HCT116 (cell line): Measurements from ENCODE around the gene ANKRD55. TPM values are rescaled to one million over a fixed set of nuclear protein-coding genes. Genes with fewer than 3 reads are reported as not detected.

Experiments
- ATAC-seq: fragments of 200-7000 bp; cut with Tn5 transposase; 2 replicates; pipeline ENCODE4 v1.9.1; 2020; ENCODE audit warnings: mild to moderate bottlenecking, moderate library complexity
- BruUV-seq: library from RNA; stranded (reverse); fragments of 400-500 nt; replicated peaks from 2 replicates; lab custom pipeline; 2021; lab: Mats Ljungman, UMichigan
- CTCF ChIA-PET: fragments of 300-600 bp; sonication (Branson Sonifier 250); formaldehyde crosslinking; loops from one replicate; lab custom pipeline; 2021; ENCODE audit warnings: antibody characterized with exemption; lab: Charles Lee
- POLR2A ChIA-PET: fragments of 300-600, 350-600 bp; sonication (Branson Sonifier 250); formaldehyde crosslinking; loops from one replicate; lab custom pipeline; 2021; ENCODE audit warnings: antibody characterized with exemption; lab: Charles Lee
- RAD21 ChIA-PET, 2 experiments: fragments of 300-600 bp; sonication (Branson Sonifier 250); formaldehyde crosslinking; loops; one replicate each; lab custom pipeline; 2023; ENCODE audit warnings: low total read pairs in 2 of 2; ENCODE audit not compliant: uncharacterized antibody in 2 of 2, unreplicated experiment in 2 of 2, low non-redundant PET in 1 of 2; lab: Charles Lee
- DNase-seq: peaks from one replicate; pipeline ENCODE4 v3.0.0-alpha.2; 2010; ENCODE audit warnings: low read depth, low spot score
- H2AFZ ChIP-seq: fragments of 200-600 bp; shearing (Covaris generic), sonication (generic); 2 replicates; pipeline ENCODE4 v1.6.1; 2017; ENCODE audit warnings: low read depth, mixed run types, mixed read lengths, antibody characterized with exemption, low read length; ENCODE audit not compliant: poor library complexity, severe bottlenecking
- H3K27ac ChIP-seq: 2 replicates; pipeline ENCODE4 v1.5.1; 2012; ENCODE audit warnings: low read depth, low read length
- H3K27me3 ChIP-seq: fragments of 200-600 bp; sonication (generic); 2 replicates; pipeline ENCODE4 v1.6.1; 2016; ENCODE audit warnings: mixed run types, low read length, mixed read lengths; ENCODE audit not compliant: insufficient read depth
- H3K36me3 ChIP-seq, 2 experiments: fragments of 200-500 bp in 1 of 2; fragments of 200-600 bp in 1 of 2; sonication (Bioruptor generic) in 1 of 2; sonication (generic) in 1 of 2; 2 replicates each; pipeline versions ENCODE4 v1.5.1 to v1.6.1; 2014 to 2016; ENCODE audit warnings: low read length in 2 of 2, inconsistent platforms in 1 of 2, mixed read lengths in 1 of 2, mixed run types in 1 of 2; ENCODE audit not compliant: insufficient read depth in 2 of 2, control insufficient read depth in 1 of 2
- H3K4me1 ChIP-seq, 2 experiments: fragments of 200-600 bp in 1 of 2; sonication (generic) in 1 of 2; 2 replicates each; pipeline versions ENCODE4 v1.5.1 to v1.6.1; 2012 to 2017; ENCODE audit warnings: low read length in 2 of 2, inconsistent platforms in 1 of 2, mild to moderate bottlenecking in 1 of 2, mixed read lengths in 1 of 2, mixed run types in 1 of 2, moderate library complexity in 1 of 2; ENCODE audit not compliant: insufficient read depth in 2 of 2, control insufficient read depth in 1 of 2
- H3K4me2 ChIP-seq: fragments of 200-600 bp; sonication (generic); 2 replicates; pipeline ENCODE4 v1.6.1; 2017; ENCODE audit warnings: mixed run types, low read length, mixed read lengths
- H3K4me3 ChIP-seq, 2 experiments: fragments of 200-600 bp in 1 of 2; sonication (generic) in 1 of 2; replicated peaks in 1 of 2; 2 replicates each; pipeline ENCODE4 v1.5.1; 2011 to 2016; ENCODE audit warnings: low read length in 2 of 2, control low read depth in 1 of 2, low read depth in 1 of 2, mild to moderate bottlenecking in 1 of 2, mixed read lengths in 1 of 2, mixed run types in 1 of 2
- H3K79me2 ChIP-seq: fragments of 200-600 bp; sonication (generic); 2 replicates; pipeline ENCODE4 v1.6.1; 2017; ENCODE audit warnings: mild to moderate bottlenecking, mixed run types, low read length, moderate library complexity, mixed read lengths; ENCODE audit not compliant: insufficient read depth
- H3K9ac ChIP-seq: fragments of 200-600 bp; sonication (generic); 2 replicates; pipeline ENCODE4 v1.6.1; 2016; ENCODE audit warnings: low read length, mixed read lengths
- H3K9me2 ChIP-seq: fragments of 200-600 bp; sonication (generic), shearing (Covaris generic); 2 replicates; pipeline ENCODE4 v1.6.1; 2017; ENCODE audit warnings: mixed run types, mild to moderate bottlenecking, moderate library complexity; ENCODE audit not compliant: insufficient read depth
- H3K9me3 ChIP-seq, 2 experiments: fragments of 200-500 bp in 1 of 2; fragments of 200-600 bp in 1 of 2; sonication (Bioruptor generic) in 1 of 2; sonication (generic) in 1 of 2; 2 replicates each; pipeline ENCODE4 v1.6.1; 2014 to 2017; ENCODE audit warnings: low read length in 2 of 2, mixed read lengths in 2 of 2, inconsistent platforms in 1 of 2, low read depth in 1 of 2, mild to moderate bottlenecking in 1 of 2, mixed run types in 1 of 2, moderate library complexity in 1 of 2; ENCODE audit not compliant: control insufficient read depth in 1 of 2, insufficient read depth in 1 of 2
- H4K20me1 ChIP-seq: fragments of 200-600 bp; sonication (generic), shearing (Covaris generic); 2 replicates; pipeline ENCODE4 v1.6.1; 2017; ENCODE audit warnings: mixed run types, mild to moderate bottlenecking, moderate library complexity; ENCODE audit not compliant: insufficient read depth
- CEBPB ChIP-seq: IDR thresholded peaks from 2 replicates; pipeline ENCODE4 v1.6.1; 2012; ENCODE audit warnings: low read depth
- EZH2phosphoT487 ChIP-seq: fragments of 200-600 bp; IDR thresholded peaks from 2 replicates; pipeline ENCODE4 v1.6.1; 2018; ENCODE audit warnings: antibody characterized with exemption, borderline replicate concordance
- FOSL1 ChIP-seq: IDR thresholded peaks from 2 replicates; pipeline ENCODE4 v1.6.1; 2012; ENCODE audit warnings: low read depth
- JUND ChIP-seq: IDR thresholded peaks from 2 replicates; pipeline ENCODE4 v1.6.1; 2012
- RAD21 ChIP-seq: IDR thresholded peaks from 2 replicates; pipeline ENCODE4 v1.6.1; 2012; ENCODE audit warnings: low read depth, mild to moderate bottlenecking
- SIN3A ChIP-seq: IDR thresholded peaks from 2 replicates; pipeline ENCODE4 v1.6.1; 2012; ENCODE audit warnings: low read depth
- SRF ChIP-seq: IDR thresholded peaks from 2 replicates; pipeline ENCODE4 v1.6.1; 2012; ENCODE audit warnings: low read depth
- TCF7L2 ChIP-seq: IDR thresholded peaks from 2 replicates; pipeline ENCODE4 v1.7.0; 2011; ENCODE audit warnings: borderline replicate concordance, inconsistent platforms; ENCODE audit not compliant: insufficient read depth, insufficient read length; ENCODE audit errors: extremely low read depth
- YY1 ChIP-seq: IDR thresholded peaks from 2 replicates; pipeline ENCODE4 v1.6.1; 2011; ENCODE audit warnings: low read length, low read depth, moderate library complexity, mild to moderate bottlenecking; ENCODE audit not compliant: insufficient replicate concordance; ENCODE audit errors: extremely low read depth
- ZFX ChIP-seq: fragments of 450-650 bp; IDR thresholded peaks from 2 replicates; pipeline ENCODE4 v1.6.1; 2017
- intact Hi-C: fragments of 100-400 bp; cut with micrococcal nuclease; formaldehyde crosslinking; loops from 2 replicates; pipeline ENCODE4 v1.10.0; 2022
- total RNA-seq: library from RNA; stranded (reverse); gene quantifications from one replicate; pipeline ENCODE4 v1.2.1, GENCODE V29; 2021; ENCODE audit not compliant: unreplicated experiment

ANKRD55 gene
- total RNA-seq, 1 experiment from 2014 or later: not detected

DNA sequence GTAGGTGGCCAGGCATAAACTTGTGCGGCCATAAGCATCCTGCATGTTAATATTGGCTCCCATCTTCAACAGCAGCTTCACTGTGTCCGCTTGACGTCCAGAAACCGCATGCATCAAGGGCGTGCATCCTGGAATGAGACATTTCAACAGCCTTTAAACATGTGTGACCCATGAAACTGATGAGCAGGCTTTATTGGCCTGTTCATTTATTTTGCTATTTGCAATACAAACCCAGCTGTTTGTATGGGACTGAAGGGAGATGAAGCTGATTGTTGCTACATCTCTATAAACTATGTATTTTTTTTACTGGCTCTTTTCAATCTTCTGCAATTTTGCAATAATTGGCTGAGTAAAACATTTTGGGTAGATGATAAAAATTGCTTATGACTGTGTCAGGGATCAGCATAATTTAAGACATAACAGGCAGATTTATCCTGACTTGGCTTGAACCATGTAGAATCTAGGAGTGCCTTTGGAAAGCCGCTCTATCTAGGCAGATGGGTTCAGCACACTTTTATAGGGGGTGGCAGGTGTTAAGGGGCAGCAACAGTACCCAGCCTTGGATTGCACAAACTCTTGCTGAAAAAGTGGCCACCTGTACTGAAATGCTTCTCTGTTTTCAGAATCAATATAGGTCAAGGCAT is 56.9 kb downstream of the ANKRD55 start:
- no TSS peak for BruUV-seq
- peaks cover 4 to 12% of the 10 kb centered on the region in 2 experiments; a peak in 3 of 4 replicates for H3K4me1 ChIP-seq
- CTCF ChIA-PET: no interaction called here

GRCh38 chr5:56175488-56175887 is 57.6 kb downstream of the ANKRD55 start:
- no peaks in the 10 kb centered on the region for H3K79me2 ChIP-seq
- H3K9ac ChIP-seq: no peak overlapping the region
- intact Hi-C loops: no loop called here
- no peaks in the 10 kb centered on the region for H4K20me1 ChIP-seq
- peak overlapping the region; percentile 56 for H3K4me2 ChIP-seq
- H3K27ac ChIP-seq: no peak overlapping the region
- DNase-seq (peak; percentile 13), ATAC-seq (peak; percentile 88)
- TF ChIP-seq YY1: no peak
- no peak for TF ChIP-seq SIN3A
- TF ChIP-seq TCF7L2: no peak
- TF ChIP-seq EZH2phosphoT487: no peak
- TF ChIP-seq JUND: peak; percentile 46; the same call in 1 of the 2 replicates
- TF ChIP-seq ZFX: no peak
- TF ChIP-seq FOSL1: peak; percentile 41
- H3K9me2 ChIP-seq: no peaks in the 10 kb centered on the region
- H2AFZ ChIP-seq: peak overlapping the region; percentile 95
- H3K27me3 ChIP-seq: no peaks in the 10 kb centered on the region
- no peaks in the 10 kb centered on the region for H3K9me3 ChIP-seq
- ChIA-PET POLR2A (no interaction called here), RAD21 (no interaction called here), CTCF (no interaction called here)
- H3K4me1 ChIP-seq: peaks cover 4 to 12% of the 10 kb centered on the region in 2 experiments; a peak in 3 of 4 replicates
- no peak overlapping the region for H3K4me3 ChIP-seq
- BruUV-seq: no TSS peak
- H3K36me3 ChIP-seq: no peaks in the 10 kb centered on the region

More for the DNA sequence above, 56.9 kb downstream of the ANKRD55 start:
- intact Hi-C loops: no loop called here
- DNase-seq: no peak
- TF ChIP-seq RAD21 (no peak), SRF (no peak), CEBPB (no peak)
- no peaks in the 10 kb centered on the region for H3K79me2 ChIP-seq
- H3K27me3 ChIP-seq: no peaks in the 10 kb centered on the region
- H2AFZ ChIP-seq: no peak overlapping the region
- no peak for ATAC-seq
- POLR2A ChIA-PET: no interaction called here
- RAD21 ChIA-PET: no interaction called here
- no peaks in the 10 kb centered on the region for H3K36me3 ChIP-seq
- no peaks in the 10 kb centered on the region for H3K9me2 ChIP-seq
- no peaks in the 10 kb centered on the region for H4K20me1 ChIP-seq
- no peak overlapping the region for H3K4me2 ChIP-seq
- H3K9ac ChIP-seq: no peak overlapping the region
- no peaks in the 10 kb centered on the region for H3K9me3 ChIP-seq
- H3K4me3 ChIP-seq: no peak overlapping the region
- no peak overlapping the region for H3K27ac ChIP-seq
